Measurements from ENCODE around the gene MAP7D1.

MAP7D1 gene

GRCh38 chr1:36118447-36119204, 37.3 kb upstream of the MAP7D1 start:
- H3K27me3 ChIP-seq = peaks cover 21% of the 10 kb centered on the region
- H3K9me3 ChIP-seq = no peaks in the 10 kb centered on the region
- TF ChIP-seq, protein P1, sequence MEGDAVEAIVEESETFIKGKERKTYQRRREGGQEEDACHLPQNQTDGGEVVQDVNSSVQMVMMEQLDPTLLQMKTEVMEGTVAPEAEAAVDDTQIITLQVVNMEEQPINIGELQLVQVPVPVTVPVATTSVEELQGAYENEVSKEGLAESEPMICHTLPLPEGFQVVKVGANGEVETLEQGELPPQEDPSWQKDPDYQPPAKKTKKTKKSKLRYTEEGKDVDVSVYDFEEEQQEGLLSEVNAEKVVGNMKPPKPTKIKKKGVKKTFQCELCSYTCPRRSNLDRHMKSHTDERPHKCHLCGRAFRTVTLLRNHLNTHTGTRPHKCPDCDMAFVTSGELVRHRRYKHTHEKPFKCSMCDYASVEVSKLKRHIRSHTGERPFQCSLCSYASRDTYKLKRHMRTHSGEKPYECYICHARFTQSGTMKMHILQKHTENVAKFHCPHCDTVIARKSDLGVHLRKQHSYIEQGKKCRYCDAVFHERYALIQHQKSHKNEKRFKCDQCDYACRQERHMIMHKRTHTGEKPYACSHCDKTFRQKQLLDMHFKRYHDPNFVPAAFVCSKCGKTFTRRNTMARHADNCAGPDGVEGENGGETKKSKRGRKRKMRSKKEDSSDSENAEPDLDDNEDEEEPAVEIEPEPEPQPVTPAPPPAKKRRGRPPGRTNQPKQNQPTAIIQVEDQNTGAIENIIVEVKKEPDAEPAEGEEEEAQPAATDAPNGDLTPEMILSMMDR (IDR thresholded peaks at IDR 0.05) = no peak
- H3K36me3 ChIP-seq = no peaks in the 10 kb centered on the region
- no peak overlapping the region for H3K4me3 ChIP-seq (ENCODE audit: low read depth in 1 of 2, low read length in 1 of 2)
- no peak overlapping the region for H3K27ac ChIP-seq
- peaks cover 27 to 32% of the 10 kb centered on the region in 2 experiments for H3K4me1 ChIP-seq (ENCODE audit: control insufficient read depth in 1 of 2, insufficient read depth in 1 of 2, low read depth in 1 of 2, low read length in 1 of 2)

DNA sequence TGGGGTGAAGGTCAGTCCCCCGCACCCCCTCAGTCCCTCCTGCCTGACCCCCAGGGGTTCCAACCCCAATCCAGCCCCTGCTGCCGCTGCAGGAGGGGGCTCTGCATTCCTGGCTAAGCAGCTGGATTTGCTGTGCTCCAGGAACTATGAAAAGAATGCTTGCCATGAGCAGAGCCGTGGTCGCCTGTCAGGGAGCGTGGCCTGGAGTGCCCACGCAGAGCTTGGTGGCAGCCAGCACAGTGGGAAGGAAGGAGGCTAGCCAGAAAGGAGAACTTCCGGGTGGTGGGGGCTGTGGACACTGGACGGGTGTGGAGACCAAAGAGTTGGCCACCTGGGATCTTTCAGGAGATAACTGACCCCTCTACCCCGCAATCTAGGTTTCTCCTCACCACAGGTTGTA, 36.5 kb upstream of the MAP7D1 start:
- no peaks in the 10 kb centered on the region for H3K36me3 ChIP-seq
- TF ChIP-seq, protein P1 (IDR thresholded peaks at IDR 0.05) = no peak
- no peak overlapping the region for H3K27ac ChIP-seq
- no peak overlapping the region for H3K4me3 ChIP-seq (ENCODE audit: low read depth in 1 of 2, low read length in 1 of 2)
- H3K27me3 ChIP-seq = peaks cover 29% of the 10 kb centered on the region
- peaks cover 27 to 32% of the 10 kb centered on the region in 2 experiments for H3K4me1 ChIP-seq (ENCODE audit: control insufficient read depth in 1 of 2, insufficient read depth in 1 of 2, low read depth in 1 of 2, low read length in 1 of 2)
- no peaks in the 10 kb centered on the region for H3K9me3 ChIP-seq

- Histone ChIP-seq H3K27ac (no peak overlapping the region), H3K27me3 (peaks cover 56% of the 10 kb centered on the region), H3K36me3 (no peaks in the 10 kb centered on the region), H3K4me1 (ENCODE audit: control insufficient read depth in 1 of 2, insufficient read depth in 1 of 2, low read depth in 1 of 2, low read length in 1 of 2) (peaks cover 26 to 29% of the 10 kb centered on the region in 2 experiments), H3K4me3 (ENCODE audit: low read depth in 1 of 2, low read length in 1 of 2) (no peak overlapping the region), H3K9me3 (no peaks in the 10 kb centered on the region)
- TF ChIP-seq, protein P1 (IDR thresholded peaks at IDR 0.05) = no peak
Measured at GRCh38 chr1:36122062-36123030, 33.6 kb upstream of the MAP7D1 start.

GRCh38 chr1:36123356-36123755, 32.6 kb upstream of the MAP7D1 start:
- H3K4me3 ChIP-seq (ENCODE audit: low read depth in 1 of 2, low read length in 1 of 2) = no peak overlapping the region
- peaks cover 26 to 29% of the 10 kb centered on the region in 2 experiments for H3K4me1 ChIP-seq (ENCODE audit: control insufficient read depth in 1 of 2, insufficient read depth in 1 of 2, low read depth in 1 of 2, low read length in 1 of 2)
- no peak overlapping the region for H3K27ac ChIP-seq
- no peaks in the 10 kb centered on the region for H3K36me3 ChIP-seq
- no peaks in the 10 kb centered on the region for H3K9me3 ChIP-seq
- peaks cover 56% of the 10 kb centered on the region for H3K27me3 ChIP-seq
- TF ChIP-seq, protein P1 (IDR thresholded peaks at IDR 0.05) = no peak

GRCh38 chr1:36124404-36125128, 31.4 kb upstream of the MAP7D1 start:
- H3K36me3 ChIP-seq = no peaks in the 10 kb centered on the region
- H3K4me3 ChIP-seq (ENCODE audit: low read depth in 1 of 2, low read length in 1 of 2) = no peak overlapping the region
- peaks cover 23 to 27% of the 10 kb centered on the region in 2 experiments for H3K4me1 ChIP-seq (ENCODE audit: control insufficient read depth in 1 of 2, insufficient read depth in 1 of 2, low read depth in 1 of 2, low read length in 1 of 2)
- no peaks in the 10 kb centered on the region for H3K9me3 ChIP-seq
- H3K27me3 ChIP-seq = peaks cover 56% of the 10 kb centered on the region
- H3K27ac ChIP-seq = no peak overlapping the region
- TF ChIP-seq, protein P1 (IDR thresholded peaks at IDR 0.05) = no peak

All from neutrophil (primary cell).